Measurements from ENCODE around the gene ANXA6.

- TF ChIP-seq EZH2phosphoT487 (IDR thresholded peaks at IDR 0.05; ENCODE audit: borderline replicate concordance, low read depth) (no peak), MAX (IDR thresholded peaks at IDR 0.05; ENCODE audit: low read depth) (no peak), CTCF (IDR thresholded peaks at IDR 0.05) (no peak), JUND (IDR thresholded peaks at IDR 0.05) (no peak), GATA2 (CRISPR knock-in tag; IDR thresholded peaks at IDR 0.05) (no peak), PBX3 (IDR thresholded peaks at IDR 0.05) (no peak), YY1 (IDR thresholded peaks at IDR 0.05; ENCODE audit: low read depth) (no peak), REST (IDR thresholded peaks at IDR 0.05; ENCODE audit: low read depth, low read length) (no peak), SIN3A (IDR thresholded peaks at IDR 0.05; ENCODE audit: borderline replicate concordance, low read depth, low read length) (no peak), GABPA (IDR thresholded peaks at IDR 0.05; ENCODE audit: low read depth) (no peak), CHD2 (IDR thresholded peaks at IDR 0.05; ENCODE audit: low read length, partially characterized antibody) (no peak)
These were observed 103.7 kb downstream of the ANXA6 start for GRCh38 chr5:151053796-151054462.

Data from SK-N-SH (cell line).